Osteocyte (in vitro differentiated cells): ENCODE results near the gene CNDP1. TPM values are rescaled to one million over a fixed set of nuclear protein-coding genes. Genes with fewer than 3 reads are reported as not detected.
A peak's percentile ranks its signal among the peaks of the same experiment; 100 is the strongest.

Experiments used
- DNase-seq: peaks from one replicate; pipeline ENCODE4 v3.0.0; 2021; ENCODE audit warnings: mixed read lengths; ENCODE audit not compliant: unreplicated experiment; ENCODE audit errors: extremely low spot score
- H3K27ac Mint-ChIP-seq: one replicate; pipeline ENCODE4 v1.8.0; 2021; ENCODE audit warnings: mild to moderate bottlenecking, mixed read lengths; ENCODE audit not compliant: unreplicated experiment
- H3K27me3 Mint-ChIP-seq: one replicate; pipeline ENCODE4 v1.8.0; 2021; ENCODE audit warnings: mixed read lengths; ENCODE audit not compliant: unreplicated experiment
- H3K36me3 Mint-ChIP-seq: one replicate; pipeline ENCODE4 v1.8.0; 2021; ENCODE audit warnings: mixed read lengths; ENCODE audit not compliant: unreplicated experiment
- H3K4me1 Mint-ChIP-seq: one replicate; pipeline ENCODE4 v1.8.0; 2021; ENCODE audit warnings: mixed read lengths; ENCODE audit not compliant: unreplicated experiment
- H3K4me3 Mint-ChIP-seq: one replicate; pipeline ENCODE4 v1.8.0; 2021; ENCODE audit warnings: mild to moderate bottlenecking, moderate library complexity, mixed read lengths; ENCODE audit not compliant: unreplicated experiment
- H3K9me3 Mint-ChIP-seq: one replicate; pipeline ENCODE4 v1.8.0; 2021; ENCODE audit warnings: mixed read lengths; ENCODE audit not compliant: unreplicated experiment
- CTCF ChIP-seq: fragments of 200-600 bp; sonication (generic); IDR thresholded peaks from 2 replicates; pipeline ENCODE4 v1.5.0; 2021; ENCODE audit warnings: antibody characterized with exemption, mild to moderate bottlenecking, moderate library complexity
- long read RNA-seq: library from polyadenylated mRNA; unstranded; transcript quantifications from one replicate; pipeline ENCODE4 v2.0.0, GENCODE V29; 2021
- total RNA-seq: library from RNA; stranded (reverse); gene quantifications from 2 replicates; pipeline ENCODE4 v1.2.1, GENCODE V29; 2021

Gene CNDP1
- not detected in 2 replicates for total RNA-seq
- long read RNA-seq = 0 reads

GRCh38 chr18:74534150-74534969 is at the start of gene CNDP1:
Gene CNDP1, plus strand, starts transcription at chr18:74534500. Its CDS starts 168 bp downstream, at chr18:74534668.
- peaks cover 12% of the 10 kb centered on the region for H3K27me3 Mint-ChIP-seq
- DNase-seq = no peak
- H3K9me3 Mint-ChIP-seq = no peaks in the 10 kb centered on the region
- H3K36me3 Mint-ChIP-seq = no peaks in the 10 kb centered on the region
- no peaks in the 10 kb centered on the region for H3K4me1 Mint-ChIP-seq
- H3K4me3 Mint-ChIP-seq = no peak within 1 kb of the TSS
- H3K27ac Mint-ChIP-seq = no peak within 1 kb of the TSS
- no peak for TF ChIP-seq CTCF

- DNase-seq = peak; percentile 62
- Mint-ChIP-seq H3K4me3 (no peak overlapping the region), H3K36me3 (no peaks in the 10 kb centered on the region), H3K9me3 (no peaks in the 10 kb centered on the region), H3K27me3 (peaks cover 21% of the 10 kb centered on the region), H3K27ac (no peak overlapping the region), H3K4me1 (no peaks in the 10 kb centered on the region)
- no peak for TF ChIP-seq CTCF
Measured at GRCh38 chr18:74486119-74486849, 48.0 kb upstream of the CNDP1 start.

DNA sequence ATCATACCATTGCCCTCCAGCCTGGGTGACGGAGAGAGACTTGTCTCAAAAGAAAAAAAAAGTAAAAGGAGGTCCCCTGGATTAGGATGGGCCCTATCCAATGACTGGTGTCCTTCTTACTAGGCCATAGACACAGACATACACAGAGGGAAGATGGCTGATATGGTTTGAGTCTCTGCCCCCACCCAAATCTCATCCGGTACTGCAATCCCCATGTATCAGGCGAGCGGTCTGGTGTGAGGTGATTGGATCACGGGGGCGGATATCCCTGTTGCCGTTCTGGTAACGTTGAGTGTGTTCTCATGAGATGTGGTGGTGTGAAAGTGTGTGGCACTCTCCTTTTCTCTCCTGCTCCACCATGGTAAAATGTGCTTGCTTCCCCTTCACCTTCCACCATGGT is 45.9 kb upstream of the CNDP1 start:
- Mint-ChIP-seq H3K27me3 (peaks cover 21% of the 10 kb centered on the region), H3K27ac (no peak overlapping the region), H3K36me3 (peaks cover 1% of the 10 kb centered on the region), H3K4me3 (no peak overlapping the region), H3K9me3 (no peaks in the 10 kb centered on the region), H3K4me1 (no peaks in the 10 kb centered on the region)
- DNase-seq = peak; percentile 67
- TF ChIP-seq CTCF = no peak

GRCh38 chr18:74488864-74489263 is 45.4 kb upstream of the CNDP1 start:
- no peak overlapping the region for H3K4me3 Mint-ChIP-seq
- peaks cover 26% of the 10 kb centered on the region for H3K27me3 Mint-ChIP-seq
- H3K27ac Mint-ChIP-seq = no peak overlapping the region
- no peaks in the 10 kb centered on the region for H3K9me3 Mint-ChIP-seq
- no peak for TF ChIP-seq CTCF
- H3K4me1 Mint-ChIP-seq = no peaks in the 10 kb centered on the region
- peaks cover 1% of the 10 kb centered on the region for H3K36me3 Mint-ChIP-seq
- peak; percentile 40 for DNase-seq

- H3K4me3 Mint-ChIP-seq = peak overlapping the region; percentile 21
- H3K4me1 Mint-ChIP-seq = no peaks in the 10 kb centered on the region
- TF ChIP-seq CTCF = no peak
- peaks cover 1% of the 10 kb centered on the region for H3K36me3 Mint-ChIP-seq
- peaks cover 29% of the 10 kb centered on the region for H3K27me3 Mint-ChIP-seq
- peak; percentile 30 for DNase-seq
- H3K27ac Mint-ChIP-seq = no peak overlapping the region
- H3K9me3 Mint-ChIP-seq = no peaks in the 10 kb centered on the region
Measured at GRCh38 chr18:74489676-74490075, 44.6 kb upstream of the CNDP1 start.
